Osteoblast (primary cell): ENCODE results near the gene PTPDC1. TPM values are rescaled to one million over a fixed set of nuclear protein-coding genes. Genes with fewer than 3 reads are reported as not detected.

ENCODE experiments used
- DNase-seq: peaks from one replicate; pipeline ENCODE4 v3.0.0; 2011; ENCODE audit warnings: low spot score, mixed read lengths; ENCODE audit not compliant: insufficient read length; ENCODE audit errors: missing footprints
- H2AFZ ChIP-seq: 2 replicates; pipeline ENCODE4 v1.6.0; 2011; ENCODE audit warnings: mild to moderate bottlenecking, low read length
- H3K27ac ChIP-seq: 2 replicates; pipeline ENCODE4 v1.5.1; 2011; ENCODE audit warnings: mild to moderate bottlenecking, low read depth, low read length, moderate library complexity
- H3K27me3 ChIP-seq: 2 replicates; pipeline ENCODE4 v1.6.0; 2012; ENCODE audit warnings: mild to moderate bottlenecking, control low read depth, inconsistent platforms, low read length, moderate library complexity; ENCODE audit not compliant: insufficient read depth
- H3K36me3 ChIP-seq: 2 replicates; pipeline ENCODE4 v1.5.1; 2011; ENCODE audit warnings: mild to moderate bottlenecking, low read length, control low read depth, moderate library complexity; ENCODE audit not compliant: insufficient read depth
- H3K4me1 ChIP-seq: 2 replicates; pipeline ENCODE4 v1.5.1; 2011; ENCODE audit warnings: mild to moderate bottlenecking, low read length, control low read depth, moderate library complexity; ENCODE audit not compliant: insufficient read depth
- H3K4me2 ChIP-seq: 2 replicates; pipeline ENCODE4 v1.6.0; 2011; ENCODE audit warnings: mild to moderate bottlenecking, low read length; ENCODE audit not compliant: insufficient read depth
- H3K4me3 ChIP-seq: fragments of 200-600 bp; sonication (generic); 3 replicates; pipeline ENCODE4 v1.5.1; 2012; ENCODE audit warnings: mild to moderate bottlenecking, low read length, inconsistent platforms; ENCODE audit not compliant: insufficient read depth
- H3K79me2 ChIP-seq: 2 replicates; pipeline ENCODE4 v1.6.0; 2012; ENCODE audit warnings: mild to moderate bottlenecking, low read length, control low read depth, inconsistent platforms; ENCODE audit not compliant: insufficient read depth
- H3K9me3 ChIP-seq: 2 replicates; pipeline ENCODE4 v1.5.1; 2011; ENCODE audit warnings: low read depth, low read length, control low read depth
- H4K20me1 ChIP-seq: 2 replicates; pipeline ENCODE4 v1.6.0; 2012; ENCODE audit warnings: mild to moderate bottlenecking, low read length, control low read depth; ENCODE audit not compliant: insufficient read depth
- total RNA-seq: library from RNA; depleted of rRNA; stranded (reverse); fragments of >200 nt; gene quantifications from 2 replicates; pipeline ENCODE4 v1.2.3, GENCODE V29; 2012
- TF ChIP-seq, protein P1 (sequence below): IDR thresholded peaks from 2 replicates; pipeline ENCODE4 v1.5.1; 2011; ENCODE audit warnings: mild to moderate bottlenecking, low read depth, low read length, moderate library complexity; ENCODE audit errors: extremely low read depth

PTPDC1 gene
- total RNA-seq, 1 donor = 17.0 TPM

DNA sequence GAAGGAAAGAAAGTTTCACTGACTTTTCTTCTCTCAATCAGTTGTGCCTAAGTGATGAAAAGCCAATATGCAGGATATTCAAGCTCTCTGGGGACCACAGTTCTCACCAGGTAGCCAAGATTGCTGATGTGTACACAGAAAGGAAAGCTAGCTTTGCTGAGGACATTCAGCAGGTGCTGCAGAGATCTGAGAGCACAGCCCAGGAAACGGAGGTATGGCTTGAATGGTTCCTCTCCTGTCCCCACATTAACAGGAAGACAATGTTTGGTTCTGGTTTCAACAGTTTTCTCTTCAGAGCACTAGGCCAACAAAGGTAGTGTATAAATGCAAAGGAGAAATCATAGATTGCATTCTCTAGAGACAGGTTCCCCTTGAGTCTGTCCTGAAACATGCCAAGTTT is 69.6 kb downstream of the PTPDC1 start:
- no peak overlapping the region for H3K4me2 ChIP-seq
- no peak for DNase-seq
- no peaks in the 10 kb centered on the region for H4K20me1 ChIP-seq
- H3K4me1 ChIP-seq = peaks cover 13% of the 10 kb centered on the region
- no peak overlapping the region for H3K27ac ChIP-seq
- no peaks in the 10 kb centered on the region for H3K36me3 ChIP-seq
- no peak overlapping the region for H2AFZ ChIP-seq
- no peaks in the 10 kb centered on the region for H3K79me2 ChIP-seq
- TF ChIP-seq, protein P1, sequence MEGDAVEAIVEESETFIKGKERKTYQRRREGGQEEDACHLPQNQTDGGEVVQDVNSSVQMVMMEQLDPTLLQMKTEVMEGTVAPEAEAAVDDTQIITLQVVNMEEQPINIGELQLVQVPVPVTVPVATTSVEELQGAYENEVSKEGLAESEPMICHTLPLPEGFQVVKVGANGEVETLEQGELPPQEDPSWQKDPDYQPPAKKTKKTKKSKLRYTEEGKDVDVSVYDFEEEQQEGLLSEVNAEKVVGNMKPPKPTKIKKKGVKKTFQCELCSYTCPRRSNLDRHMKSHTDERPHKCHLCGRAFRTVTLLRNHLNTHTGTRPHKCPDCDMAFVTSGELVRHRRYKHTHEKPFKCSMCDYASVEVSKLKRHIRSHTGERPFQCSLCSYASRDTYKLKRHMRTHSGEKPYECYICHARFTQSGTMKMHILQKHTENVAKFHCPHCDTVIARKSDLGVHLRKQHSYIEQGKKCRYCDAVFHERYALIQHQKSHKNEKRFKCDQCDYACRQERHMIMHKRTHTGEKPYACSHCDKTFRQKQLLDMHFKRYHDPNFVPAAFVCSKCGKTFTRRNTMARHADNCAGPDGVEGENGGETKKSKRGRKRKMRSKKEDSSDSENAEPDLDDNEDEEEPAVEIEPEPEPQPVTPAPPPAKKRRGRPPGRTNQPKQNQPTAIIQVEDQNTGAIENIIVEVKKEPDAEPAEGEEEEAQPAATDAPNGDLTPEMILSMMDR = no peak
- H3K4me3 ChIP-seq = no peak overlapping the region
- H3K9me3 ChIP-seq = no peaks in the 10 kb centered on the region
- no peaks in the 10 kb centered on the region for H3K27me3 ChIP-seq

DNA sequence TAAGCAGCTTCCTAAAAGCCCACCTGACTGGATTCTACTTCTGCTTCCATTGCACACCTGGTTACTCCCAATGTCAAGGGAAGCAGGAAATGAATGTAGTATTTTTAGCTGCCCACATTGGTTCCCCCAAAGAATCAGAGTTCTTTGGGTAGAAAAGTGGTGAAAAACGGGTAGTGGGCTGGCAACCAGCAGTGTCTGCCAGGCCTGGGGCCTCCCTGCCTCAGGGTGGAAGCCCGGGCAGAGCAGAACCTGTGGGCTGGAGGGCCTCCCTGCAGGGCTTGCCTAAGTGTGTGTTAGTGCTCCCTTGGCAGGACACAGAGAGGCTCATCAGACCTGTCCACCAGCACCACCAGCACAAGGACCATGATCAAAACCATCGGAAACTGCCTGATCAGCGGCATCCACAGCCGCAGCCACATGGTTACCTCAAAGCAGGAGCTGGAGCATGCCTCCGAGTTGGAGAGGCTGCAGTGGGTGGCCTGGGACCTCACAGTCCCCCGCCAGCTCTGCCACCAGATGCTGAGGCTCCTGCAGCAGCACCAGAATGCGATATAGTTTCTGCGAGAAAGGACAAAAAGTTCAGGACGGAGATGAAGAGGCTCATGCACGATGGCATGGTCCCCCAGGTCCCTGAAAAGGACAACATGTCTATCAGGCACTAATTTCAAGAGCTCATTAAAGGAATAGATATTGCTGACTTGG is 72.2 kb downstream of the PTPDC1 start:
- Histone ChIP-seq H3K79me2 (no peaks in the 10 kb centered on the region), H4K20me1 (no peaks in the 10 kb centered on the region), H3K4me3 (no peak overlapping the region), H3K36me3 (no peaks in the 10 kb centered on the region), H3K27ac (no peak overlapping the region), H3K9me3 (no peaks in the 10 kb centered on the region), H3K4me1 (peaks cover 19% of the 10 kb centered on the region), H3K27me3 (no peaks in the 10 kb centered on the region), H3K4me2 (no peak overlapping the region), H2AFZ (peak overlapping the region; percentile 84)
- TF ChIP-seq, protein P1 = no peak
- no peak for DNase-seq

DNA sequence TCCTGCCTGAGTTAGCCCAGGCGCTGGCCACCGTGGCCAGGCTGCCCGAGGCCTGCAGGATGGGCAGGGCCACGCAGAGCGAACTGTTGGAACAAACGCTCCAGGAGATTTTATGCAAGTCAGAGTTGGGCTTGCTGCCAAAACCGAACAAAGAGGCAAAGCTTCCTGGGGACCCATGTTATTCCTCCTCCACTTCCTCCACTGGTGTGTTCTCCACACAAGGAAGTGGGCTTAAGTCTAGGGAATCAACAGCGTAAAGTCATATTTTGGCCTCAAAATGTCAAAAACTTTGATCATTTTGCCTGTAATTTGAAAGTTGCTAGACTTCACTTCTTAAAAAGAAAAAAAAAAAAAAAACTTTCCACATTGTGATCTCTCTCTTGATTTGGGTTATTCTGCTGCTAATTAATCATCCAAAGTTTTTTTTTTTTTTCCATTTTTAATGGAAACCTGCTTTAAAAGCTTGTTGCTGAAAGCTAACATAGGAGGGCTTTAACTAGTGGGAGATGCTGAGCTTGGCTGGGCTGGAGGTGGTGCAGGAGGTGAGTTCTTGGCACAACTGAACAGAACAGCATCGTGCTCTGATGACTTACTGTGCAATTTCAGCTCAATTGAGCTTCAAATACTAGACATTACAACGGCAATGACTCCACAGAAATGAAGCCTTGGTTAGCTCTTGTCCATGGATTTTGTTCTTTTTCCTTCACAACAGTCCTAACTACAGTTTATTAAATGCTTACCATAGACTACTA is 73.0 kb downstream of the PTPDC1 start:
- H3K36me3 ChIP-seq = no peaks in the 10 kb centered on the region
- peaks cover 19% of the 10 kb centered on the region for H3K4me1 ChIP-seq
- H2AFZ ChIP-seq = peak overlapping the region; percentile 84
- TF ChIP-seq, protein P1 = no peak
- H4K20me1 ChIP-seq = no peaks in the 10 kb centered on the region
- H3K27me3 ChIP-seq = no peaks in the 10 kb centered on the region
- H3K9me3 ChIP-seq = no peaks in the 10 kb centered on the region
- H3K4me2 ChIP-seq = no peak overlapping the region
- H3K4me3 ChIP-seq = no peak overlapping the region
- DNase-seq = peak; percentile 72
- no peaks in the 10 kb centered on the region for H3K79me2 ChIP-seq
- H3K27ac ChIP-seq = no peak overlapping the region

Other genes starting within 250 kb of the PTPDC1 start
- gene BARX1, start 129.1 kb upstream of the PTPDC1 start, total RNA-seq = 8.5 and 15.6 TPM in 2 replicates
- 4.0 and 5.9 TPM in 2 replicates for gene ZNF169, start 174.8 kb downstream of the PTPDC1 start, total RNA-seq
- not detected in 2 replicates for gene NUTM2F, start 244.2 kb downstream of the PTPDC1 start, total RNA-seq